KMS-11 (cell line): ENCODE measurements around the gene TMEM222.

Source experiments
- H2AFZ ChIP-seq: fragments of 200-600 bp; sonication (generic); 2 replicates; pipeline ENCODE4 v1.6.1; 2016; ENCODE audit warnings: antibody characterized with exemption, mixed run types, low read depth
- H3K27ac ChIP-seq: fragments of 200-600 bp; sonication (generic); 2 replicates; pipeline ENCODE4 v1.6.1; 2016; ENCODE audit warnings: mild to moderate bottlenecking, mixed run types
- H3K27me3 ChIP-seq: fragments of 200-600 bp; sonication (generic); 2 replicates; pipeline ENCODE4 v1.6.1; 2017; ENCODE audit warnings: mild to moderate bottlenecking, low read depth, mixed run types, moderate library complexity; ENCODE audit not compliant: insufficient read depth
- H3K36me3 ChIP-seq: fragments of 200-600 bp; sonication (generic); 2 replicates; pipeline ENCODE4 v1.6.1; 2017; ENCODE audit warnings: mild to moderate bottlenecking, mixed run types; ENCODE audit not compliant: insufficient read depth
- H3K4me1 ChIP-seq: fragments of 200-600 bp; sonication (generic); 2 replicates; pipeline ENCODE4 v1.6.1; 2016; ENCODE audit warnings: mild to moderate bottlenecking, low read depth, mixed run types; ENCODE audit not compliant: poor library complexity, severe bottlenecking
- H3K4me2 ChIP-seq: fragments of 200-600 bp; sonication (generic); 2 replicates; pipeline ENCODE4 v1.7.0; 2016; ENCODE audit warnings: mild to moderate bottlenecking, mixed run types
- H3K4me3 ChIP-seq: fragments of 200-600 bp; sonication (generic); IDR thresholded peaks from 2 replicates; pipeline ENCODE4 v1.6.1; 2017; ENCODE audit warnings: low read depth, low read length, mixed read lengths; ENCODE audit not compliant: insufficient read depth
- H3K79me2 ChIP-seq: fragments of 200-600 bp; sonication (generic); 2 replicates; pipeline ENCODE4 v1.6.1; 2016; ENCODE audit warnings: low read depth, mixed run types; ENCODE audit not compliant: insufficient read depth
- H3K9ac ChIP-seq: fragments of 200-600 bp; sonication (generic); 2 replicates; pipeline ENCODE4 v1.6.1; 2016; ENCODE audit warnings: mild to moderate bottlenecking, mixed run types
- H4K20me1 ChIP-seq: fragments of 200-600 bp; sonication (generic); 2 replicates; pipeline ENCODE4 v1.6.1; 2016; ENCODE audit warnings: mild to moderate bottlenecking, mixed run types; ENCODE audit not compliant: insufficient read depth
- CTCF ChIP-seq: fragments of 200-600 bp; sonication (generic); conservative IDR thresholded peaks from 2 replicates; pipeline ENCODE4 v1.6.1; 2017; ENCODE audit warnings: low read depth, mild to moderate bottlenecking, antibody characterized with exemption, low read length, moderate library complexity, mixed read lengths

The TMEM222 gene

GRCh38 chr1:27353166-27353565, 31.2 kb downstream of the TMEM222 start:
- Histone ChIP-seq H3K79me2 (no peaks in the 10 kb centered on the region), H3K27ac (no peak overlapping the region), H3K4me1 (peaks cover 7% of the 10 kb centered on the region), H2AFZ (no peak overlapping the region), H3K27me3 (no peaks in the 10 kb centered on the region), H3K4me2 (no peak overlapping the region), H4K20me1 (no peaks in the 10 kb centered on the region), H3K9ac (no peak overlapping the region), H3K36me3 (no peaks in the 10 kb centered on the region), H3K4me3 (no peak overlapping the region)
- no peak for TF ChIP-seq CTCF

- H3K4me3 ChIP-seq = no peak overlapping the region
- no peaks in the 10 kb centered on the region for H4K20me1 ChIP-seq
- peaks cover 7% of the 10 kb centered on the region for H3K4me1 ChIP-seq
- H3K9ac ChIP-seq = no peak overlapping the region
- H2AFZ ChIP-seq = no peak overlapping the region
- no peak overlapping the region for H3K4me2 ChIP-seq
- no peaks in the 10 kb centered on the region for H3K27me3 ChIP-seq
- no peaks in the 10 kb centered on the region for H3K79me2 ChIP-seq
- no peak overlapping the region for H3K27ac ChIP-seq
- H3K36me3 ChIP-seq = no peaks in the 10 kb centered on the region
- no peak for TF ChIP-seq CTCF
These were observed 31.7 kb downstream of the TMEM222 start for GRCh38 chr1:27353629-27354028.

GRCh38 chr1:27355683-27356082, 33.7 kb downstream of the TMEM222 start:
- Histone ChIP-seq H3K36me3 (no peaks in the 10 kb centered on the region), H3K4me2 (no peak overlapping the region)

GRCh38 chr1:27356277-27356618, 34.3 kb downstream of the TMEM222 start:
- H3K9ac ChIP-seq = no peak overlapping the region
- no peaks in the 10 kb centered on the region for H3K79me2 ChIP-seq
- no peaks in the 10 kb centered on the region for H3K36me3 ChIP-seq
- H2AFZ ChIP-seq = no peak overlapping the region
- TF ChIP-seq CTCF = no peak
- H4K20me1 ChIP-seq = no peaks in the 10 kb centered on the region
- H3K27ac ChIP-seq = no peak overlapping the region
- no peak overlapping the region for H3K4me2 ChIP-seq
- H3K4me1 ChIP-seq = peaks cover 7% of the 10 kb centered on the region
- H3K4me3 ChIP-seq = no peak overlapping the region
- no peaks in the 10 kb centered on the region for H3K27me3 ChIP-seq

More at GRCh38 chr1:27355683-27356082, 33.7 kb downstream of the TMEM222 start:
- Histone ChIP-seq H3K4me3 (no peak overlapping the region), H3K9ac (no peak overlapping the region), H3K79me2 (no peaks in the 10 kb centered on the region), H3K27ac (no peak overlapping the region), H3K27me3 (no peaks in the 10 kb centered on the region), H3K4me1 (peaks cover 7% of the 10 kb centered on the region), H2AFZ (no peak overlapping the region), H4K20me1 (no peaks in the 10 kb centered on the region)
- TF ChIP-seq CTCF = no peak
